PC-9 (cell line): ENCODE measurements around the gene ETFA. TPM values are rescaled to one million over a fixed set of nuclear protein-coding genes. Genes with fewer than 3 reads are reported as not detected.
"Not testable (repeated sequence)": the region's sequence is repeated elsewhere in the genome, so short reads cannot be mapped to it uniquely, and the experiment has no call there.

Source experiments
- BruUV-seq: library from RNA; stranded (reverse); fragments of 400-500 nt; replicated peaks from 2 replicates; lab custom pipeline; 2021; lab: Mats Ljungman, UMichigan
- CTCF ChIA-PET: fragments of 300-600 bp; sonication (Branson Sonifier 250); formaldehyde crosslinking; loops from one replicate; lab custom pipeline; 2022; ENCODE audit warnings: antibody characterized with exemption; lab: Charles Lee
- POLR2A ChIA-PET: fragments of 300-600 bp; sonication (Branson Sonifier 250); formaldehyde crosslinking; loops from one replicate; lab custom pipeline; 2022; ENCODE audit warnings: antibody characterized with exemption; ENCODE audit not compliant: unreplicated experiment; lab: Charles Lee
- DNase-seq, 2 experiments: peaks; one replicate each; pipeline versions ENCODE4 v3.0.0 to v3.0.0-alpha.2; 2015 to 2022; ENCODE audit warnings: mixed read lengths in 1 of 2
- H2AFZ ChIP-seq: fragments of 200-600 bp; sonication (generic); 2 replicates; pipeline ENCODE4 v1.8.1; 2017; ENCODE audit warnings: antibody characterized with exemption
- H3F3A ChIP-seq: fragments of 200-600 bp; sonication (generic); 2 replicates; pipeline ENCODE4 v1.8.1; 2017; ENCODE audit warnings: antibody characterized with exemption, mild to moderate bottlenecking, low read depth; ENCODE audit not compliant: insufficient read depth
- H3K27ac ChIP-seq: fragments of 200-600 bp; sonication (generic); 2 replicates; pipeline ENCODE4 v1.6.1; 2016; ENCODE audit warnings: mixed run types
- H3K27me3 ChIP-seq: fragments of 200-600 bp; sonication (generic); 2 replicates; pipeline ENCODE4 v1.6.1; 2016; ENCODE audit warnings: low read depth, mixed run types; ENCODE audit not compliant: insufficient read depth
- H3K36me3 ChIP-seq: fragments of 200-600 bp; sonication (generic); 2 replicates; pipeline ENCODE4 v1.6.1; 2016; ENCODE audit warnings: low read depth, mixed run types
- H3K4me1 ChIP-seq: fragments of 200-600 bp; sonication (generic); replicated peaks from 2 replicates; pipeline ENCODE4 v1.6.1; 2016; ENCODE audit warnings: mixed run types; ENCODE audit not compliant: insufficient read depth
- H3K4me2 ChIP-seq: fragments of 200-600 bp; sonication (generic); 2 replicates; pipeline ENCODE4 v1.6.1; 2017; ENCODE audit warnings: mixed run types
- H3K4me3 ChIP-seq: fragments of 200-600 bp; sonication (generic); 2 replicates; pipeline ENCODE4 v1.6.1; 2016; ENCODE audit warnings: mixed run types
- H3K79me2 ChIP-seq: fragments of 200-600 bp; sonication (generic); 2 replicates; pipeline ENCODE4 v1.6.1; 2017; ENCODE audit warnings: low read depth, mixed run types
- H3K9me2 ChIP-seq: fragments of 200-600 bp; sonication (generic); 2 replicates; pipeline ENCODE4 v1.8.1; 2017; ENCODE audit warnings: mild to moderate bottlenecking; ENCODE audit not compliant: insufficient read depth
- H3K9me3 ChIP-seq: fragments of 200-600 bp; sonication (generic); 2 replicates; pipeline ENCODE4 v1.8.1; 2016; ENCODE audit warnings: low read depth; ENCODE audit not compliant: insufficient read depth
- H4K20me1 ChIP-seq: fragments of 200-600 bp; sonication (generic); 2 replicates; pipeline ENCODE4 v1.8.1; 2017; ENCODE audit not compliant: insufficient read depth
- EZH2 ChIP-seq: fragments of 200-600 bp; sonication (generic); IDR thresholded peaks from 2 replicates; pipeline ENCODE4 v1.8.0; 2017; ENCODE audit warnings: antibody characterized with exemption, low read depth
- intact Hi-C: fragments of 100-400 bp; cut with micrococcal nuclease; formaldehyde crosslinking; loops from one replicate; pipeline ENCODE4 v1.10.0; 2022; ENCODE audit not compliant: unreplicated experiment
- total RNA-seq: library from RNA; stranded (reverse); gene quantifications from 2 replicates; pipeline ENCODE4 v1.2.3, GENCODE V29; 2021
- TF ChIP-seq, protein P1 (sequence below): fragments of 200-600 bp; sonication (generic); conservative IDR thresholded peaks from 2 replicates; pipeline ENCODE4 v1.6.1; 2017; ENCODE audit warnings: mixed run types, antibody characterized with exemption, mild to moderate bottlenecking, moderate library complexity

ETFA gene
- total RNA-seq, 1 experiment from 2014 or later: 187 TPM

DNA sequence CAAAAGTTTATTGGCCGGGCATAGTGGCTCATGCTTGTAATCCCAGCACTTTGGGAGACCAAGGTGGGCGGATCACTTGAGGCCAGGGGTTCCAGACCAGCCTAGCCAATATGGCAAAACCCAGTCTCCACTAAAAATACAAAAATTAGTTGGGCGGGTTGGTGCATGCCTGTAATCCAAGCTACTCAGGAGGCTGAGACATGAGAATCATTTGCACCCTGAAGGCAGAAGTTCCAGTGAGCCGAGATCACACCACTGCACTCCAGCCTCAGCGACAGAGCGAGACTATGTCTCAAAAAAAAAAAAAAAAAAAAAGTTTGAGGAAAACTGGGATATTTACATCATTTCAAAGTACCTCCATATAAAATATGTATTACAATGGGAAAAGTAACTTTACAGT is 40.4 kb downstream of the ETFA start:
- Histone ChIP-seq H2AFZ (no peak overlapping the region), H3F3A (peaks cover 11% of the 10 kb centered on the region; the same call in 1 of the 2 replicates), H3K9me2 (no peaks in the 10 kb centered on the region; the same call in 1 of the 2 replicates), H3K27ac (no peak overlapping the region), H3K27me3 (no peaks in the 10 kb centered on the region), H3K4me3 (no peak overlapping the region), H3K4me1 (peaks cover 9% of the 10 kb centered on the region), H3K9me3 (peaks cover 9% of the 10 kb centered on the region; the same call in 1 of the 2 replicates), H3K36me3 (peaks cover 57% of the 10 kb centered on the region), H3K79me2 (no peaks in the 10 kb centered on the region; the same call in 1 of the 2 replicates), H3K4me2 (no peak overlapping the region), H4K20me1 (peaks cover 4% of the 10 kb centered on the region; the same call in 1 of the 2 replicates)
- intact Hi-C loops: no loop called here
- POLR2A ChIA-PET: no interaction called here
- DNase-seq: no peak
- CTCF ChIA-PET: no interaction called here
- TF ChIP-seq EZH2: no peak
- TF ChIP-seq, protein P1, sequence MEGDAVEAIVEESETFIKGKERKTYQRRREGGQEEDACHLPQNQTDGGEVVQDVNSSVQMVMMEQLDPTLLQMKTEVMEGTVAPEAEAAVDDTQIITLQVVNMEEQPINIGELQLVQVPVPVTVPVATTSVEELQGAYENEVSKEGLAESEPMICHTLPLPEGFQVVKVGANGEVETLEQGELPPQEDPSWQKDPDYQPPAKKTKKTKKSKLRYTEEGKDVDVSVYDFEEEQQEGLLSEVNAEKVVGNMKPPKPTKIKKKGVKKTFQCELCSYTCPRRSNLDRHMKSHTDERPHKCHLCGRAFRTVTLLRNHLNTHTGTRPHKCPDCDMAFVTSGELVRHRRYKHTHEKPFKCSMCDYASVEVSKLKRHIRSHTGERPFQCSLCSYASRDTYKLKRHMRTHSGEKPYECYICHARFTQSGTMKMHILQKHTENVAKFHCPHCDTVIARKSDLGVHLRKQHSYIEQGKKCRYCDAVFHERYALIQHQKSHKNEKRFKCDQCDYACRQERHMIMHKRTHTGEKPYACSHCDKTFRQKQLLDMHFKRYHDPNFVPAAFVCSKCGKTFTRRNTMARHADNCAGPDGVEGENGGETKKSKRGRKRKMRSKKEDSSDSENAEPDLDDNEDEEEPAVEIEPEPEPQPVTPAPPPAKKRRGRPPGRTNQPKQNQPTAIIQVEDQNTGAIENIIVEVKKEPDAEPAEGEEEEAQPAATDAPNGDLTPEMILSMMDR: no peak
- BruUV-seq: no TSS peak

DNA sequence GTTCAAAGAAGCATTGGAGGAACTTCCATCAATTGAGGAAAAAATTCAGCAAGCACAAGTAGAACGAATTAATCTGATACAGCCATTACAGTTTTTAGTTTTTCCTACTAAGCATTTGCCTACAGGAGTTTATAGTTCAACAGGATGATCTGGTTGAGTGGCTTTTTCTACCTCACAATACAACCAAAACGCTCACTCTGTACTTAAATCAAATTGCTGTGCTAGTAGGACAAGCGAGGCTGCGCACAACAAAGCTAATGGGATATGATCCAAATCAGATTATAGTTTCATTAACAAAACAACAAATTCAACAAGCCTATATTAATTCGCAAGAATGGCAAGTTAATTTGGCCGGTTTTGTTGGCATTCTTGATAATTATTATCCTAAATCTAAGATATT is 44.2 kb downstream of the ETFA start:
- DNase-seq: no peak
- Histone ChIP-seq H4K20me1 (peaks cover 4% of the 10 kb centered on the region; the same call in 1 of the 2 replicates), H3F3A (peaks cover 11% of the 10 kb centered on the region; the same call in 1 of the 2 replicates), H3K4me1 (peaks cover 12% of the 10 kb centered on the region), H3K4me3 (no peak overlapping the region), H3K36me3 (peaks cover 73% of the 10 kb centered on the region), H2AFZ (no peak overlapping the region), H3K79me2 (no peaks in the 10 kb centered on the region; the same call in 1 of the 2 replicates), H3K9me3 (peaks cover 23% of the 10 kb centered on the region; the same call in 1 of the 2 replicates), H3K9me2 (no peaks in the 10 kb centered on the region), H3K4me2 (no peak overlapping the region), H3K27ac (no peak overlapping the region), H3K27me3 (no peaks in the 10 kb centered on the region)
- POLR2A ChIA-PET: no interaction called here
- intact Hi-C loops: no loop called here
- TF ChIP-seq, protein P1: no peak
- TF ChIP-seq EZH2: no peak
- CTCF ChIA-PET: no interaction called here
- no TSS peak for BruUV-seq

DNA sequence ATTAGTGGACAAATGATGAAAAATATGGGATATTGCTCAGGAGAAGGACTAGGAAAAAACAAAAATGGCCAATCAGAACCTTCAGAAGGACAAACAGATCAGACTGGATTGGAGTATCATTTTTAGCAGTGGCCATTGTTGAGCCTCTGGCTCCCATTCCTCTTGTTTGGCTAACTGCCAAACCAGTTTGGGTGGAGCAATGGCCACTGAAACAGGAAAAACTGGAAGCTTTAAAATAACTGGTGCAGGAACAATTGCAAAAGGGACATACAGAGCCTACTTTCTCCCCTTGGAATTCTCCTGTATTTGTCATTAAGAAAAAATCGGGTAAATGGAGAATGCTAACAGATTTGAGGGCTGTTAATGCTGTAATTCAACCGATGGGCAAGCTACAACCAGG is 45.5 kb downstream of the ETFA start:
- peaks cover 67% of the 10 kb centered on the region for H3K36me3 ChIP-seq
- H3K27ac ChIP-seq, intact Hi-C loops, H3K27me3 ChIP-seq, H3K4me3 ChIP-seq, H3K9me2 ChIP-seq, BruUV-seq, H2AFZ ChIP-seq, H4K20me1 ChIP-seq, H3K79me2 ChIP-seq: not testable (repeated sequence)
- CTCF ChIA-PET: interaction anchor here (0.6 kb wide), 2 partner anchors 65 to 1732 kb away, joined by 3 read pairs; no protein-coding TSS in a partner anchor
- peaks cover 23% of the 10 kb centered on the region; the same call in 1 of the 2 replicates for H3K9me3 ChIP-seq
- peaks cover 11% of the 10 kb centered on the region; the same call in 1 of the 2 replicates for H3F3A ChIP-seq
- POLR2A ChIA-PET: interaction anchor here (0.7 kb wide), 1 partner anchor 47 kb away, joined by 4 read pairs; no protein-coding TSS in a partner anchor
- peak; percentile 37 to 46 for DNase-seq
- peaks cover 12% of the 10 kb centered on the region for H3K4me1 ChIP-seq
- 0 out of 2 replicates have a peak overlapping the region, but pooled peaks have one; percentile 12 for H3K4me2 ChIP-seq
